ENCODE measurements around the gene PPARG. TPM values are rescaled to one million over a fixed set of nuclear protein-coding genes. Genes with fewer than 3 reads are reported as not detected.

The PPARG gene
- total and polyA plus RNA-seq, 10 of the 15 experiments (the other 5 are each of a cell fraction or from before 2014, with no cell fraction given) = 0.06 to 0.86 (median 0.12) TPM; not detected in 5

GRCh38 chr3:12308517-12308916, 19.6 kb downstream of the PPARG start (continued):
- TF ChIP-seq E2F8 (IDR thresholded peaks at IDR 0.05; ENCODE audit: low read depth, partially characterized antibody) (no peak), TCF12 (IDR thresholded peaks at IDR 0.05; ENCODE audit: low read depth, low read length) (no peak), ZNF687 (IDR thresholded peaks at IDR 0.05) (no peak), ZBED1 (IDR thresholded peaks at IDR 0.05; ENCODE audit: borderline replicate concordance) (no peak), ETV6 (conservative IDR thresholded peaks at IDR 0.05 in 1 of 2, IDR thresholded peaks at IDR 0.05 in 1 of 2; ENCODE audit: borderline replicate concordance in 1 of 2, low read depth in 1 of 2) (no peak), RELA (IDR thresholded peaks at IDR 0.05; ENCODE audit: borderline replicate concordance, partially characterized antibody) (no peak), IRF4 (IDR thresholded peaks at IDR 0.05; ENCODE audit: low read depth, low read length) (no peak), ZNF592 (IDR thresholded peaks at IDR 0.05) (no peak), SUZ12 (IDR thresholded peaks at IDR 0.05; ENCODE audit: unreplicated experiment) (no peak), IRF5 (IDR thresholded peaks at IDR 0.05; ENCODE audit: borderline replicate concordance) (no peak), SPI1 (IDR thresholded peaks at IDR 0.05; ENCODE audit: borderline replicate concordance, insufficient read depth, low read depth, low read length) (no peak), NFIC (IDR thresholded peaks at IDR 0.05; ENCODE audit: low read depth, low read length) (no peak), ATF2 (IDR thresholded peaks at IDR 0.05; ENCODE audit: low read length) (no peak)
